22Rv1 (cell line): ENCODE measurements around the gene GNMT.

ENCODE experiments used
- ZFX ChIP-seq: fragments of 450-650 bp; IDR thresholded peaks from 2 replicates; pipeline ENCODE4 v1.6.1; 2017; ENCODE audit warnings: antibody characterized with exemption, borderline replicate concordance
- TF ChIP-seq, protein P1 (sequence below): fragments of 450-650 bp; IDR thresholded peaks from 2 replicates; pipeline ENCODE4 v1.5.1; 2017; ENCODE audit warnings: mild to moderate bottlenecking

DNA sequence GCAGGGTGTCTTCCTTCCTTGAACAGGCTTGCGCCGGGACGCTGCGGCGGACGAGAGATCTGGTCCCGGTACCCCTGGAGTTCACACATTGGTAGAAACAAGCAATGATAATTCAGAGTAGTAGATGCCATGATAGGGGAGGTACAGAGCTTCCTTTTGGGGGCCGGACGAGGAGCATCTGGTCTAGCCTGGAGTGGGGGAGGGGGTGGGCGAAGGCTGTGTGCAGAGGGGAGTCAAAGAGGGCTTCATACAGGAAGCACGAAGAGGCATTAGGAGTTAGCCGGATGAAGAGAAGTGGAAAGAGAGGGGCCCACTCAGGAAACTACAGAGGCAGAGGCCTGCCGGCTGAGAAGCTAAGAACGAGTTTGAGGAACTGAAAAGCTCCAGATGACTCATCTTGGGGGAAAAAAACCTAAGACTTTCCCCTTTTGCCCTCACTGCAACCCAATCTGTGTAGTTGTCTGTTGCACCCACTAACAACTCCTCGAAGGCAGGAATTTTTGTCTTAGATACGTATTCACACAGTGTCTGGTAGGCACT lies 30.7 kb upstream of the GNMT start:
- TF ChIP-seq, protein P1, sequence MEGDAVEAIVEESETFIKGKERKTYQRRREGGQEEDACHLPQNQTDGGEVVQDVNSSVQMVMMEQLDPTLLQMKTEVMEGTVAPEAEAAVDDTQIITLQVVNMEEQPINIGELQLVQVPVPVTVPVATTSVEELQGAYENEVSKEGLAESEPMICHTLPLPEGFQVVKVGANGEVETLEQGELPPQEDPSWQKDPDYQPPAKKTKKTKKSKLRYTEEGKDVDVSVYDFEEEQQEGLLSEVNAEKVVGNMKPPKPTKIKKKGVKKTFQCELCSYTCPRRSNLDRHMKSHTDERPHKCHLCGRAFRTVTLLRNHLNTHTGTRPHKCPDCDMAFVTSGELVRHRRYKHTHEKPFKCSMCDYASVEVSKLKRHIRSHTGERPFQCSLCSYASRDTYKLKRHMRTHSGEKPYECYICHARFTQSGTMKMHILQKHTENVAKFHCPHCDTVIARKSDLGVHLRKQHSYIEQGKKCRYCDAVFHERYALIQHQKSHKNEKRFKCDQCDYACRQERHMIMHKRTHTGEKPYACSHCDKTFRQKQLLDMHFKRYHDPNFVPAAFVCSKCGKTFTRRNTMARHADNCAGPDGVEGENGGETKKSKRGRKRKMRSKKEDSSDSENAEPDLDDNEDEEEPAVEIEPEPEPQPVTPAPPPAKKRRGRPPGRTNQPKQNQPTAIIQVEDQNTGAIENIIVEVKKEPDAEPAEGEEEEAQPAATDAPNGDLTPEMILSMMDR, result no peak
- TF ChIP-seq ZFX, result no peak
